ENCODE measurements around the gene RAP1B.

- TF ChIP-seq POLR2A (IDR thresholded peaks at IDR 0.05; ENCODE audit: low read length), result no peak
- no peak for TF ChIP-seq GATA1 (IDR thresholded peaks at IDR 0.05; ENCODE audit: low read depth, low read length)
Observed at GRCh38 chr12:68675101-68675842, 64.6 kb downstream of the RAP1B start.

Measured in erythroblast (primary cell).